ENCODE results near the gene DDX27. TPM values are rescaled to one million over a fixed set of nuclear protein-coding genes. Genes with fewer than 3 reads are reported as not detected.

DDX27 gene
- total and polyA plus RNA-seq, 2 of the 13 experiments (the other 11 are each of a cell fraction or from before 2014, with no cell fraction given), result 42.6 to 72.8 TPM

DNA sequence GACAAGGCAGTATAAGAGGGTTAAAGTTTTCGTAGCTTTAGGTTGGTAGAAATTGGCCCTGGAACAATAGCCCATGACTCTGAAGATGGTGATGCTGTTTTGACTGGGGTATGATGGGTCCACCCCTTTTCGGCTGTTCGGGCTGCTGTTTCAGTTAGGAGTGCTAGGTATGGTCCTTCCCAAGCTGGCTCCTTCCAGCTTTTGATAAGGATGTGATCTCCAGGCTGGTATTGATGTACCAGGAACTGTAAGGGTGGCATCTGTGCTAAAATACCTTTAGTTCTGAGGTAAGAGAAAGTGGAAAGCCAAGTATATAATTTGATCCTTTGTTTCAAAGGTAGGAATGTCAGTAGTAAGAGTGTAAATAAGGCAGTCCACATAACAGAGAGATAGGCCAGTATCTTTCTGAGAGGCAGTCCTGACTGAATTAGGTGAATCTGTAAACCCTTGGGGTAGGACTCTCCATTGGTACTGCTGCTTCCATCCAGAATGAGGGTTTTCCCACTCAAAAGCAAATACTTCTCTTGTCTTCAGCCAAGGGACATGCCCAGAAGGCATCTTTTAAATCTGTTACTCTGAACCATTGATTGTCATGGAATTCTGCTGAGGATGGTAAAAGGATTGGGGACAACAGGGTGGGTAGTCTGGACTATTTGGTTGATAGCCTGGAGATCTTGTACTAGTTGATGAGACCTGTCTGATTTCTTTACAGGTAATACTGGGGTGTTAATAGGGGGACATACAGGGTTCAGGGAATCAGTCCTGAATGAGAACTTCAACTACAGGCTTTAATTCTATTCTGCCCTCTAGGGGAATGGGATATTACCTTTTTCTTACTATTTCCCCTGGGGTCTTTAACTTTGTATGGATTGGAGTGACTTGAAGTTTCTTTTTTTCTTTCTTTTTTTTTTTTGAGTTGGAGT, 64.7 kb downstream of the DDX27 start (continued):
- TF ChIP-seq, protein P1, sequence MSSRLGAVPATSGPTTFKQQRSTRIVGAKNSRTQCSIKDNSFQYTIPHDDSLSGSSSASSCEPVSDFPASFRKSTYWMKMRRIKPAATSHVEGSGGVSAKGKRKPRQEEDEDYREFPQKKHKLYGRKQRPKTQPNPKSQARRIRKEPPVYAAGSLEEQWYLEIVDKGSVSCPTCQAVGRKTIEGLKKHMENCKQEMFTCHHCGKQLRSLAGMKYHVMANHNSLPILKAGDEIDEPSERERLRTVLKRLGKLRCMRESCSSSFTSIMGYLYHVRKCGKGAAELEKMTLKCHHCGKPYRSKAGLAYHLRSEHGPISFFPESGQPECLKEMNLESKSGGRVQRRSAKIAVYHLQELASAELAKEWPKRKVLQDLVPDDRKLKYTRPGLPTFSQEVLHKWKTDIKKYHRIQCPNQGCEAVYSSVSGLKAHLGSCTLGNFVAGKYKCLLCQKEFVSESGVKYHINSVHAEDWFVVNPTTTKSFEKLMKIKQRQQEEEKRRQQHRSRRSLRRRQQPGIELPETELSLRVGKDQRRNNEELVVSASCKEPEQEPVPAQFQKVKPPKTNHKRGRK (CRISPR knock-in tag; IDR thresholded peaks at IDR 0.05), result 0 out of 2 replicates have a peak, but pooled peaks have one; percentile 46
- TF ChIP-seq ZSCAN12 (CRISPR knock-in tag; IDR thresholded peaks at IDR 0.05), result no peak
- peak; percentile 24 for TF ChIP-seq ZNF878 (CRISPR knock-in tag; IDR thresholded peaks at IDR 0.05)
- TF ChIP-seq RORA (CRISPR knock-in tag; IDR thresholded peaks at IDR 0.05), result no peak
- TF ChIP-seq ZNF326 (CRISPR knock-in tag; IDR thresholded peaks at IDR 0.05; ENCODE audit: borderline replicate concordance), result no peak
- no peak for TF ChIP-seq REXO4 (CRISPR knock-in tag; IDR thresholded peaks at IDR 0.05; ENCODE audit: borderline replicate concordance)
- no peak for TF ChIP-seq NFKB2 (CRISPR knock-in tag; IDR thresholded peaks at IDR 0.05; ENCODE audit: borderline replicate concordance)
- no peak for TF ChIP-seq KLF6 (CRISPR knock-in tag; IDR thresholded peaks at IDR 0.05)
- TF ChIP-seq HOXD1 (CRISPR knock-in tag; IDR thresholded peaks at IDR 0.05), result no peak
- TF ChIP-seq, protein P2, sequence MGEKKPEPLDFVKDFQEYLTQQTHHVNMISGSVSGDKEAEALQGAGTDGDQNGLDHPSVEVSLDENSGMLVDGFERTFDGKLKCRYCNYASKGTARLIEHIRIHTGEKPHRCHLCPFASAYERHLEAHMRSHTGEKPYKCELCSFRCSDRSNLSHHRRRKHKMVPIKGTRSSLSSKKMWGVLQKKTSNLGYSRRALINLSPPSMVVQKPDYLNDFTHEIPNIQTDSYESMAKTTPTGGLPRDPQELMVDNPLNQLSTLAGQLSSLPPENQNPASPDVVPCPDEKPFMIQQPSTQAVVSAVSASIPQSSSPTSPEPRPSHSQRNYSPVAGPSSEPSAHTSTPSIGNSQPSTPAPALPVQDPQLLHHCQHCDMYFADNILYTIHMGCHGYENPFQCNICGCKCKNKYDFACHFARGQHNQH (CRISPR knock-in tag; IDR thresholded peaks at IDR 0.05), result no peak
- TF ChIP-seq JUN (CRISPR knock-in tag; IDR thresholded peaks at IDR 0.05), result no peak
- TF ChIP-seq ZNF549 (CRISPR knock-in tag; IDR thresholded peaks at IDR 0.05), result no peak
- TF ChIP-seq CEBPG (CRISPR knock-in tag; IDR thresholded peaks at IDR 0.05), result no peak
- no peak for TF ChIP-seq ZNF432 (CRISPR knock-in tag; IDR thresholded peaks at IDR 0.05; ENCODE audit: borderline replicate concordance)
